Measurements from ENCODE around the gene RETREG1.
A peak's percentile ranks its signal among the peaks of the same experiment; 100 is the strongest.
"Not testable (repeated sequence)": the region's sequence is repeated elsewhere in the genome, so short reads cannot be mapped to it uniquely, and the experiment has no call there.

The RETREG1 gene

DNA sequence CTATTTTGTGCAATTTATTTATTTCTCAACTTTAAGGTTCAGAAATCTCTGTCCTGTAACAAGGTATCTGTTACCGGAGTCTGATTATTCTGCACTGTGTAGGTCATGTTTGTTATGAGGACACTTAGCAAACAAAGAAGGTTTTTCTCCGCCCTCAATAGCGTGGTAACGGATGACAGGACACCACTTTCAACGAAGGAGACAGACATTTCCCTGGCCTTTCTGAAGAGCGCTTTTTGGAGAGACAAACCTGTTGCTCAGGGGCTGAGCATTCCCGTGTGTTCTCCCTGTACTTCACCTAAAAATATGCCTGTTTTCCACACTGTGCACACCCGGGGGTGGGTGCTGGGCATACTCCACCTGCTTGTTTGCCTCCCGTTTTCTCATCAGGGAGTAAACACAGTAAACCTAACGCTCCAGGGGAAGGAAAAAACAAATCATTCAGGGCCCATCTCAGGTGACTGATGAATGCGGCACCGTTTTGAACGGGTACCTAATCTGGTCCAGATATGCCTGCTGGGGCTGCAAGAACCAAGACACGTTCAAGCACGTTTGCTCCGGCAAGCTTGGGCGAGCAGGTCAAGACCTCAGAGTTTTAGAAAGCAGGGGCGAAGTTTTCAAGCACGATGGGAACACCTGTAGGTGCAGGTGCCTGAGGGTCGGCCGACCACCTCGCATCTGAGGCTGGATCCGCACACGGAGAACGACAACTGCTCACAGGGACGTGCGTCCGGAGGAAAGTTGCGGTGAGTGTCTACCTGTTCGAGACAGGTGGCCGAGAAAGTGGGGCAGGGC lies 859 bp downstream of the RETREG1 start:
- no peak overlapping the region for H3K9ac ChIP-seq (ENCODE audit: low read depth, low read length)
- H3K27ac ChIP-seq (ENCODE audit: low read depth, low read length): no peak overlapping the region
- peaks cover 22% of the 10 kb centered on the region for H3K4me1 ChIP-seq (ENCODE audit: control insufficient read depth, insufficient read depth, low read length)

GRCh38 chr5:16612007-16612406 lies 4.8 kb downstream of the RETREG1 start:
- Histone ChIP-seq H3K4me1 (ENCODE audit: control insufficient read depth, insufficient read depth, low read length) (peaks cover 7% of the 10 kb centered on the region), H3K4me3 (ENCODE audit: low read depth, low read length) (no peak overlapping the region), H3K36me3 (ENCODE audit: control insufficient read depth, insufficient read depth, low read length) (no peaks in the 10 kb centered on the region), H3K9me3 (ENCODE audit: control insufficient read depth, insufficient read depth, low read length) (no peaks in the 10 kb centered on the region), H3K27me3 (ENCODE audit: control insufficient read depth, insufficient read depth, low read length) (peaks cover 22% of the 10 kb centered on the region), H3K9ac (ENCODE audit: low read depth, low read length) (no peak overlapping the region), H3K27ac (ENCODE audit: low read depth, low read length) (no peak overlapping the region)

More for the DNA sequence above, 859 bp downstream of the RETREG1 start:
- peaks cover 44% of the 10 kb centered on the region for H3K27me3 ChIP-seq (ENCODE audit: control insufficient read depth, insufficient read depth, low read length)
- no peaks in the 10 kb centered on the region for H3K36me3 ChIP-seq (ENCODE audit: control insufficient read depth, insufficient read depth, low read length)
- no peaks in the 10 kb centered on the region for H3K9me3 ChIP-seq (ENCODE audit: control insufficient read depth, insufficient read depth, low read length)
- H3K4me3 ChIP-seq (ENCODE audit: low read depth, low read length): peak overlapping the region; percentile 73

- not testable (repeated sequence) for H3K9ac ChIP-seq (ENCODE audit: low read depth, low read length); H3K4me3 ChIP-seq (ENCODE audit: low read depth, low read length); H3K36me3 ChIP-seq (ENCODE audit: control insufficient read depth, insufficient read depth, low read length); H3K9me3 ChIP-seq (ENCODE audit: control insufficient read depth, insufficient read depth, low read length); H3K27ac ChIP-seq (ENCODE audit: low read depth, low read length); H3K4me1 ChIP-seq (ENCODE audit: control insufficient read depth, insufficient read depth, low read length)
- peaks cover 13% of the 10 kb centered on the region for H3K27me3 ChIP-seq (ENCODE audit: control insufficient read depth, insufficient read depth, low read length)
Observed at GRCh38 chr5:16610896-16611295, 5.9 kb downstream of the RETREG1 start.

DNA sequence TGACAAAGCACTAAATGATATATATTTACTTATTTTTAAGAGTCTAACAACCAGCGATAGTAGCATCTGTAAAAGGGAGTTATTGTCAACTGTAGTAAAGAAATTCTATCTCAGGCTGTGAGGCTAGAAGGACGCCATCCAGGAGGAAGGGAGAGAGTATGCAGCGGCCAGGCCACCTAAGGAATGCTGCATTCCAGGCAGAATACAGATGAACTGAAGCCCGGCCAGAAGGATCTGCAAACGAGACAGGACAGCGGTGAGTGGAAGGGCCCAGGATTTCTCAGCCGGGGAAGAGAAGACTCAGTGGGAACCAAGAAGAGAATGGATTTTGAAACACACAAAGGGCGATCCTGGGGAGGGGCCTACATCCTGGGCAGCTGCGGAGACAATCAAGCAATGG lies 7.4 kb downstream of the RETREG1 start:
- peaks cover under 1% of the 10 kb centered on the region; the same call in 1 of the 2 replicates for H3K27me3 ChIP-seq (ENCODE audit: control insufficient read depth, insufficient read depth, low read length)

GRCh38 chr5:16606628-16607027 lies 10.2 kb downstream of the RETREG1 start:
- Histone ChIP-seq H3K4me1 (ENCODE audit: control insufficient read depth, insufficient read depth, low read length) (no peaks in the 10 kb centered on the region), H3K9me3 (ENCODE audit: control insufficient read depth, insufficient read depth, low read length) (no peaks in the 10 kb centered on the region), H3K27me3 (ENCODE audit: control insufficient read depth, insufficient read depth, low read length) (no peaks in the 10 kb centered on the region), H3K4me3 (ENCODE audit: low read depth, low read length) (no peak overlapping the region), H3K9ac (ENCODE audit: low read depth, low read length) (no peak overlapping the region), H3K27ac (ENCODE audit: low read depth, low read length) (no peak overlapping the region), H3K36me3 (ENCODE audit: control insufficient read depth, insufficient read depth, low read length) (no peaks in the 10 kb centered on the region)

More for the DNA sequence above, 7.4 kb downstream of the RETREG1 start:
- Histone ChIP-seq H3K36me3 (ENCODE audit: control insufficient read depth, insufficient read depth, low read length) (no peaks in the 10 kb centered on the region), H3K4me3 (ENCODE audit: low read depth, low read length) (no peak overlapping the region), H3K27ac (ENCODE audit: low read depth, low read length) (no peak overlapping the region), H3K4me1 (ENCODE audit: control insufficient read depth, insufficient read depth, low read length) (no peaks in the 10 kb centered on the region), H3K9ac (ENCODE audit: low read depth, low read length) (no peak overlapping the region), H3K9me3 (ENCODE audit: control insufficient read depth, insufficient read depth, low read length) (no peaks in the 10 kb centered on the region)

DNA sequence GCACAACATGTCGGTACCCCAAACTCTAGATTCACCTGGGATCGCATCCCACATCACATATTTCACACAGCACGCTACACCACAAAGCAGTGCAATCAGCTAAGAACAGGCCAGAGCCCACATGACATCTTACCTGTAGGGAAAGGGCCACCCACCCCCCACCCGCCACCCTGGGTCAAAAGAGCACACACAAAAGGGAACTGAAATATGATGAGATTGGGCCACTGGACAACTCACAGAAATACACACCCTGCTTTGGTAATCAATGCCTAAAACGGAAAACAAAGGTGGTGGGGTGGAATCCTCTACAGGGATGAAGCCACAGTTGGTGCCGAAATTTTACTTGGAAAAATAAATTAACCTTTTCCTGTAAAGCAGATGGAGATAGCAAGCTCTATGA lies 13.1 kb downstream of the RETREG1 start:
- Histone ChIP-seq H3K4me3 (ENCODE audit: low read depth, low read length) (no peak overlapping the region), H3K4me1 (ENCODE audit: control insufficient read depth, insufficient read depth, low read length) (no peaks in the 10 kb centered on the region), H3K27ac (ENCODE audit: low read depth, low read length) (no peak overlapping the region), H3K27me3 (ENCODE audit: control insufficient read depth, insufficient read depth, low read length) (no peaks in the 10 kb centered on the region), H3K9me3 (ENCODE audit: control insufficient read depth, insufficient read depth, low read length) (no peaks in the 10 kb centered on the region), H3K9ac (ENCODE audit: low read depth, low read length) (no peak overlapping the region), H3K36me3 (ENCODE audit: control insufficient read depth, insufficient read depth, low read length) (no peaks in the 10 kb centered on the region)

GRCh38 chr5:16603295-16603694 lies 13.5 kb downstream of the RETREG1 start:
- no peaks in the 10 kb centered on the region for H3K36me3 ChIP-seq (ENCODE audit: control insufficient read depth, insufficient read depth, low read length)
- no peak overlapping the region for H3K27ac ChIP-seq (ENCODE audit: low read depth, low read length)
- no peak overlapping the region for H3K4me3 ChIP-seq (ENCODE audit: low read depth, low read length)
- H3K9me3 ChIP-seq (ENCODE audit: control insufficient read depth, insufficient read depth, low read length): no peaks in the 10 kb centered on the region
- no peaks in the 10 kb centered on the region for H3K4me1 ChIP-seq (ENCODE audit: control insufficient read depth, insufficient read depth, low read length)
- no peaks in the 10 kb centered on the region for H3K27me3 ChIP-seq (ENCODE audit: control insufficient read depth, insufficient read depth, low read length)
- no peak overlapping the region for H3K9ac ChIP-seq (ENCODE audit: low read depth, low read length)

DNA sequence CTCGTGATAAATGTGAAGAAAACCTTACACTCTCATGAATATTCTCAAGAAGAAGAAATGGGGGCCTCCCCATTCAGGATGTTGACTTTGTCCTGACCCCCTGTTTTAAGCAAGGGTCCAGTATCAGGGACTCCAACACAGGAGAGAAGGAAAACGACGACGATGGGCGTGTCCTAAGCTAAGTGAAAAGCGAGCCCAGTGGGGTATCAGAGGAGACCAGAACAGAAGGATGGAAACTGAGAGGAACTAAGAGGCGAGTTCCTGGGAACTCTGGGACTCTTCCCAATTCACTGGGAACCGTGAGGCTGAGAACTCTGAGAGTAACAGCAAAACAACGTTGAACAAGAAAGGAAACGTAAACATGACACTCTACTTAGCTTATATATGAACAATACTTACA lies 14.6 kb downstream of the RETREG1 start:
- no peak overlapping the region for H3K9ac ChIP-seq (ENCODE audit: low read depth, low read length)
- no peak overlapping the region for H3K4me3 ChIP-seq (ENCODE audit: low read depth, low read length)
- no peaks in the 10 kb centered on the region for H3K4me1 ChIP-seq (ENCODE audit: control insufficient read depth, insufficient read depth, low read length)
- no peaks in the 10 kb centered on the region for H3K9me3 ChIP-seq (ENCODE audit: control insufficient read depth, insufficient read depth, low read length)
- H3K36me3 ChIP-seq (ENCODE audit: control insufficient read depth, insufficient read depth, low read length): no peaks in the 10 kb centered on the region
- H3K27me3 ChIP-seq (ENCODE audit: control insufficient read depth, insufficient read depth, low read length): no peaks in the 10 kb centered on the region
- no peak overlapping the region for H3K27ac ChIP-seq (ENCODE audit: low read depth, low read length)

- Histone ChIP-seq H3K4me3 (ENCODE audit: low read depth, low read length) (no peak overlapping the region), H3K27me3 (ENCODE audit: control insufficient read depth, insufficient read depth, low read length) (no peaks in the 10 kb centered on the region), H3K9me3 (ENCODE audit: control insufficient read depth, insufficient read depth, low read length) (no peaks in the 10 kb centered on the region), H3K36me3 (ENCODE audit: control insufficient read depth, insufficient read depth, low read length) (no peaks in the 10 kb centered on the region), H3K9ac (ENCODE audit: low read depth, low read length) (no peak overlapping the region), H3K4me1 (ENCODE audit: control insufficient read depth, insufficient read depth, low read length) (no peaks in the 10 kb centered on the region), H3K27ac (ENCODE audit: low read depth, low read length) (no peak overlapping the region)
Observed at GRCh38 chr5:16600946-16601345, 15.9 kb downstream of the RETREG1 start.

DNA sequence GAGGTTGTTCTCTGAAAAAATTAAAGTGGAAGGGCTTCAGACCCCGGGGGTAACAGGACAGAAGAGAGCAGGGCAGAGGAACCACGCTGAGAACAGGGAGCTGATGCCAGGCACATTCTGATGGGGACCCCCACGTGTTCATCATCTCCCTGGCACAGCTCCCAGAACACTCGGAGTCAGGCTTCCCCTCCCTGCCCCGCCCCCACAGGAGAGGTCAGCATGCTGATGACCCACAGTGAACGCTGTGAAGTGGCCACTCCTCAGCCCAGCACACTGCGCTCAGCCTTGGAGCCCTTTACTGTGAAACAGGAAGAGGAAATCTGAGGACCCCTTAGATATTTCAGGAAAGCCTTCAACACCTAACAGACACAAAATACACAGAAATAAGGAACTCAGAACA lies 16.4 kb downstream of the RETREG1 start:
- no peak overlapping the region for H3K4me3 ChIP-seq (ENCODE audit: low read depth, low read length)
- no peaks in the 10 kb centered on the region for H3K4me1 ChIP-seq (ENCODE audit: control insufficient read depth, insufficient read depth, low read length)
- H3K9ac ChIP-seq (ENCODE audit: low read depth, low read length): no peak overlapping the region
- no peaks in the 10 kb centered on the region for H3K9me3 ChIP-seq (ENCODE audit: control insufficient read depth, insufficient read depth, low read length)
- H3K27me3 ChIP-seq (ENCODE audit: control insufficient read depth, insufficient read depth, low read length): no peaks in the 10 kb centered on the region
- H3K36me3 ChIP-seq (ENCODE audit: control insufficient read depth, insufficient read depth, low read length): no peaks in the 10 kb centered on the region
- H3K27ac ChIP-seq (ENCODE audit: low read depth, low read length): no peak overlapping the region

- Histone ChIP-seq H3K27me3 (ENCODE audit: control insufficient read depth, insufficient read depth, low read length) (no peaks in the 10 kb centered on the region), H3K27ac (ENCODE audit: low read depth, low read length) (no peak overlapping the region), H3K4me3 (ENCODE audit: low read depth, low read length) (no peak overlapping the region), H3K9me3 (ENCODE audit: control insufficient read depth, insufficient read depth, low read length) (no peaks in the 10 kb centered on the region), H3K9ac (ENCODE audit: low read depth, low read length) (no peak overlapping the region), H3K4me1 (ENCODE audit: control insufficient read depth, insufficient read depth, low read length) (no peaks in the 10 kb centered on the region), H3K36me3 (ENCODE audit: control insufficient read depth, insufficient read depth, low read length) (no peaks in the 10 kb centered on the region)
Observed at GRCh38 chr5:16597946-16598694, 18.7 kb downstream of the RETREG1 start.
